CD14-positive monocyte (primary cell): Measurements from ENCODE around the gene GAS6. TPM values are rescaled to one million over a fixed set of nuclear protein-coding genes. Genes with fewer than 3 reads are reported as not detected.

ENCODE experiments used
- DNase-seq, 3 donors: peaks; one replicate each; pipeline ENCODE4 v3.0.0-alpha.2; 2011 to 2022
- H2AFZ ChIP-seq: 2 replicates; pipeline ENCODE4 v1.6.0; 2012; ENCODE audit warnings: mild to moderate bottlenecking, low read depth, low read length, inconsistent platforms; ENCODE audit not compliant: insufficient read depth, poor library complexity, severe bottlenecking
- H3K27ac ChIP-seq, 2 donors: 1 replicate in 1 of 2; 2 replicates in 1 of 2; pipeline ENCODE4 v1.5.1; 2012 to 2013; ENCODE audit warnings: low read length in 2 of 2, control low read depth in 1 of 2, inconsistent platforms in 1 of 2, low read depth in 1 of 2, mild to moderate bottlenecking in 1 of 2
- H3K27me3 ChIP-seq, 2 donors: one replicate each; pipeline versions ENCODE4 v1.6.0 to v1.6.1; 2011 to 2013; ENCODE audit warnings: low read length in 2 of 2; ENCODE audit not compliant: control insufficient read depth in 2 of 2, insufficient read depth in 2 of 2
- H3K36me3 ChIP-seq, 2 donors: replicated peaks in 1 of 2; 1 replicate in 1 of 2; 2 replicates in 1 of 2; pipeline versions ENCODE4 v1.5.1 to v1.6.1; 2012 to 2013; ENCODE audit warnings: low read length in 2 of 2, control low read depth in 1 of 2, inconsistent platforms in 1 of 2, mild to moderate bottlenecking in 1 of 2; ENCODE audit not compliant: insufficient read depth in 2 of 2, control insufficient read depth in 1 of 2
- H3K4me1 ChIP-seq, 2 donors: 1 replicate in 1 of 2; 2 replicates in 1 of 2; pipeline versions ENCODE4 v1.5.1 to v1.6.1; 2012 to 2013; ENCODE audit warnings: low read length in 2 of 2, control low read depth in 1 of 2, inconsistent platforms in 1 of 2, mild to moderate bottlenecking in 1 of 2, moderate library complexity in 1 of 2; ENCODE audit not compliant: insufficient read depth in 2 of 2, control insufficient read depth in 1 of 2
- H3K4me2 ChIP-seq: replicated peaks from 2 replicates; pipeline ENCODE3; 2012; ENCODE audit warnings: low read length, moderate library complexity, mild to moderate bottlenecking; ENCODE audit not compliant: poor library complexity, severe bottlenecking; ENCODE audit errors: extremely low read depth
- H3K4me3 ChIP-seq, 3 experiments: fragments of 200-600 bp in 1 of 3; sonication (generic) in 1 of 3; replicated peaks in 1 of 3; 1 replicate in 2 of 3; 2 replicates in 1 of 3; pipeline ENCODE4 v1.5.1; 2011 to 2013; ENCODE audit warnings: low read length in 3 of 3, mild to moderate bottlenecking in 3 of 3, control low read depth in 2 of 3, low read depth in 2 of 3, inconsistent platforms in 1 of 3, moderate library complexity in 1 of 3
- H3K79me2 ChIP-seq: 2 replicates; pipeline ENCODE4 v1.6.0; 2012; ENCODE audit warnings: mild to moderate bottlenecking, control low read depth, inconsistent platforms, low read length, moderate library complexity; ENCODE audit not compliant: insufficient read depth
- H3K9ac ChIP-seq: 2 replicates; pipeline ENCODE4 v1.6.0; 2017; ENCODE audit warnings: low read length, mild to moderate bottlenecking; ENCODE audit not compliant: insufficient read depth, poor library complexity, severe bottlenecking
- H3K9me3 ChIP-seq, 2 donors: replicated peaks in 1 of 2; 1 replicate in 1 of 2; 2 replicates in 1 of 2; pipeline versions ENCODE4 v1.5.1 to v1.6.1; 2012 to 2013; ENCODE audit warnings: low read length in 2 of 2, control low read depth in 1 of 2; ENCODE audit not compliant: control insufficient read depth in 1 of 2, insufficient read depth in 1 of 2
- H4K20me1 ChIP-seq: 2 replicates; pipeline ENCODE4 v1.6.0; 2012; ENCODE audit warnings: mild to moderate bottlenecking, low read length, control low read depth, moderate library complexity; ENCODE audit not compliant: insufficient read depth
- H3K27ac Mint-ChIP-seq, 7 donors: one replicate each; pipeline ENCODE4 v1.8.0; 2020; ENCODE audit warnings: mild to moderate bottlenecking in 7 of 7, mixed read lengths in 7 of 7, moderate library complexity in 6 of 7, inconsistent platforms in 2 of 7
- H3K27me3 Mint-ChIP-seq, 3 donors: one replicate each; pipeline ENCODE4 v1.8.0; 2021 to 2022; ENCODE audit warnings: low read depth in 3 of 3, mild to moderate bottlenecking in 3 of 3, mixed read lengths in 3 of 3, moderate library complexity in 3 of 3, inconsistent platforms in 1 of 3
- H3K36me3 Mint-ChIP-seq, 2 donors: one replicate each; pipeline ENCODE4 v1.8.0; 2020; ENCODE audit warnings: mixed read lengths in 2 of 2, inconsistent platforms in 1 of 2, mild to moderate bottlenecking in 1 of 2
- H3K4me1 Mint-ChIP-seq: one replicate; pipeline ENCODE4 v1.8.0; 2020; ENCODE audit warnings: mild to moderate bottlenecking, mixed read lengths
- H3K4me3 Mint-ChIP-seq, 2 donors: one replicate each; pipeline ENCODE4 v1.8.0; 2020; ENCODE audit warnings: mild to moderate bottlenecking in 2 of 2, mixed read lengths in 2 of 2, moderate library complexity in 1 of 2
- H3K9me3 Mint-ChIP-seq, 7 donors: one replicate each; pipeline ENCODE4 v1.8.0; 2020 to 2022; ENCODE audit warnings: mixed read lengths in 7 of 7, mild to moderate bottlenecking in 6 of 7, moderate library complexity in 6 of 7, inconsistent platforms in 2 of 7
- whole genome bisulfite sequencing: methylation state at CpG from one replicate; pipeline ENCODE4 v1.1.5; 2013; ENCODE audit warnings: missing lambda C conversion rate; ENCODE audit not compliant: insufficient coverage; 5-methylcytosine and 5-hydroxymethylcytosine counted together
- intact Hi-C, 2 donors: fragments of 100-400 bp; cut with micrococcal nuclease; formaldehyde crosslinking; loops; one replicate each; pipeline versions ENCODE4 v1.15.0 to v1.15.1; 2023
- polyA plus RNA-seq, 3 donors: library from polyadenylated mRNA; depleted of rRNA in 1 of 3; unstranded in 2 of 3; stranded (reverse) in 1 of 3; fragments of 300-500 nt in 2 of 3; fragments of >200 nt in 1 of 3; fragmentation: Illumina TruSeq in 2 of 3; gene quantifications; 1 replicate in 2 of 3; 2 replicates in 1 of 3; pipeline ENCODE4 v1.2.3, GENCODE V29; 2012 to 2021
- TF ChIP-seq, protein P1 (sequence below): fragments of 200-600 bp; IDR thresholded peaks from one replicate; pipeline ENCODE4 v1.8.0; 2022; ENCODE audit warnings: antibody characterized with exemption, mild to moderate bottlenecking

Gene GAS6
- polyA plus RNA-seq, 3 donors: 1.8 to 7.5 (median 1.9) TPM

GRCh38 chr13:113804703-113805430 is 59.0 kb downstream of the GAS6 start:
- WGBS: 92% methylated on average over 24 of the region's 39 CpGs
- Histone ChIP-seq H3K4me2 (no peak overlapping the region), H3K27ac (no peak overlapping the region), H3K79me2 (no peaks in the 10 kb centered on the region), H3K9ac (no peak overlapping the region), H3K4me1 (no peaks in the 10 kb centered on the region), H3K4me3 (no peak overlapping the region), H3K9me3 (peaks cover 33 to 51% of the 10 kb centered on the region in 2 donors), H3K36me3 (no peaks in the 10 kb centered on the region), H3K27me3 (no peaks in the 10 kb centered on the region), H4K20me1 (no peaks in the 10 kb centered on the region), H2AFZ (no peak overlapping the region)
- TF ChIP-seq, protein P1, sequence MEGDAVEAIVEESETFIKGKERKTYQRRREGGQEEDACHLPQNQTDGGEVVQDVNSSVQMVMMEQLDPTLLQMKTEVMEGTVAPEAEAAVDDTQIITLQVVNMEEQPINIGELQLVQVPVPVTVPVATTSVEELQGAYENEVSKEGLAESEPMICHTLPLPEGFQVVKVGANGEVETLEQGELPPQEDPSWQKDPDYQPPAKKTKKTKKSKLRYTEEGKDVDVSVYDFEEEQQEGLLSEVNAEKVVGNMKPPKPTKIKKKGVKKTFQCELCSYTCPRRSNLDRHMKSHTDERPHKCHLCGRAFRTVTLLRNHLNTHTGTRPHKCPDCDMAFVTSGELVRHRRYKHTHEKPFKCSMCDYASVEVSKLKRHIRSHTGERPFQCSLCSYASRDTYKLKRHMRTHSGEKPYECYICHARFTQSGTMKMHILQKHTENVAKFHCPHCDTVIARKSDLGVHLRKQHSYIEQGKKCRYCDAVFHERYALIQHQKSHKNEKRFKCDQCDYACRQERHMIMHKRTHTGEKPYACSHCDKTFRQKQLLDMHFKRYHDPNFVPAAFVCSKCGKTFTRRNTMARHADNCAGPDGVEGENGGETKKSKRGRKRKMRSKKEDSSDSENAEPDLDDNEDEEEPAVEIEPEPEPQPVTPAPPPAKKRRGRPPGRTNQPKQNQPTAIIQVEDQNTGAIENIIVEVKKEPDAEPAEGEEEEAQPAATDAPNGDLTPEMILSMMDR: no peak
- H3K4me1 Mint-ChIP-seq: no peaks in the 10 kb centered on the region
- no peak overlapping the region for H3K4me3 Mint-ChIP-seq
- peaks cover 28 to 54% (median 44%) of the 10 kb centered on the region in 7 donors for H3K9me3 Mint-ChIP-seq
- H3K27me3 Mint-ChIP-seq: peaks cover 0 to 6% (median 0%) of the 10 kb centered on the region in 3 donors
- no peak for DNase-seq
- H3K27ac Mint-ChIP-seq: peak overlapping the region in 1 of 7 donors; percentile 50
- no peaks in the 10 kb centered on the region for H3K36me3 Mint-ChIP-seq
- intact Hi-C loops: no loop called here

- 96% methylated on average over 26 of the region's 34 CpGs for WGBS
- H3K4me3 Mint-ChIP-seq: no peak overlapping the region
Observed at GRCh38 chr13:113804017-113804702, 59.7 kb downstream of the GAS6 start.

More at GRCh38 chr13:113804017-113804702, 59.7 kb downstream of the GAS6 start:
- no peaks in the 10 kb centered on the region for H4K20me1 ChIP-seq
- no peaks in the 10 kb centered on the region for H3K4me1 Mint-ChIP-seq
- H3K36me3 Mint-ChIP-seq: no peaks in the 10 kb centered on the region
- H3K9ac ChIP-seq: no peak overlapping the region
- no peak overlapping the region for H3K27ac ChIP-seq
- H3K9me3 Mint-ChIP-seq: peaks cover 26 to 47% (median 37%) of the 10 kb centered on the region in 7 donors
- TF ChIP-seq, protein P1: no peak
- H3K27me3 ChIP-seq: no peaks in the 10 kb centered on the region
- H2AFZ ChIP-seq: no peak overlapping the region
- no peak for DNase-seq
- peaks cover 0 to 6% (median 0%) of the 10 kb centered on the region in 3 donors for H3K27me3 Mint-ChIP-seq
- no peaks in the 10 kb centered on the region for H3K36me3 ChIP-seq
- H3K4me1 ChIP-seq: no peaks in the 10 kb centered on the region
- no peak overlapping the region for H3K4me2 ChIP-seq
- H3K79me2 ChIP-seq: no peaks in the 10 kb centered on the region
- intact Hi-C loops: no loop called here
- no peak overlapping the region for H3K27ac Mint-ChIP-seq
- peaks cover 26 to 44% of the 10 kb centered on the region in 2 donors for H3K9me3 ChIP-seq
- no peak overlapping the region for H3K4me3 ChIP-seq
